Colonic mucosa (tissue), 4 donors: Measurements from ENCODE around the gene PDE1C. TPM values are rescaled to one million over a fixed set of nuclear protein-coding genes. Genes with fewer than 3 reads are reported as not detected.

Source experiments
- DNase-seq: peaks from one replicate; pipeline ENCODE4 v3.0.0-alpha.2; 2020
- H3K27ac ChIP-seq: fragments of 200-600 bp; one replicate; pipeline ENCODE4 v1.8.0; 2021
- H3K27me3 ChIP-seq: fragments of 200-600 bp; one replicate; pipeline ENCODE4 v1.8.0; 2021
- H3K36me3 ChIP-seq: fragments of 200-600 bp; one replicate; pipeline ENCODE4 v1.8.0; 2021
- H3K4me1 ChIP-seq: fragments of 200-600 bp; one replicate; pipeline ENCODE4 v1.8.0; 2021; ENCODE audit warnings: mild to moderate bottlenecking
- H3K4me3 ChIP-seq: fragments of 200-600 bp; one replicate; pipeline ENCODE4 v1.8.0; 2021
- H3K9ac ChIP-seq, 2 donors: one replicate each; pipeline ENCODE4 v1.7.0; 2013; ENCODE audit warnings: control low read depth in 2 of 2, low read depth in 2 of 2, low read length in 2 of 2
- H3K9me3 ChIP-seq: fragments of 200-600 bp; one replicate; pipeline ENCODE4 v1.8.0; 2021
- intact Hi-C: fragments of 100-400 bp; cut with DNase I; formaldehyde crosslinking; loops from one replicate; pipeline ENCODE4 v1.14.1; 2022
- total RNA-seq, 2 donors: library from RNA; stranded (reverse); fragmentation: NEBNext Ultra II Directional in 1 of 2; extraction: Animal tissue kit (Norgen Biotek cat#: 25700) in 1 of 2; gene quantifications; one replicate each; pipeline ENCODE4 v1.2.1, GENCODE V29; 2021
- TF ChIP-seq, protein P1 (sequence below): fragments of 200-600 bp; IDR thresholded peaks from one replicate; pipeline ENCODE4 v1.8.0; 2022; ENCODE audit warnings: antibody characterized with exemption, mild to moderate bottlenecking
- donor health status: healthy.
- donor health status: DM: no; HTN: no; CAD: no.
- donor health status: DM: no; HTN: no; CAD: no.

Gene PDE1C
- total RNA-seq, 2 donors from 2014 or later, result 1.2 to 2.7 TPM

DNA sequence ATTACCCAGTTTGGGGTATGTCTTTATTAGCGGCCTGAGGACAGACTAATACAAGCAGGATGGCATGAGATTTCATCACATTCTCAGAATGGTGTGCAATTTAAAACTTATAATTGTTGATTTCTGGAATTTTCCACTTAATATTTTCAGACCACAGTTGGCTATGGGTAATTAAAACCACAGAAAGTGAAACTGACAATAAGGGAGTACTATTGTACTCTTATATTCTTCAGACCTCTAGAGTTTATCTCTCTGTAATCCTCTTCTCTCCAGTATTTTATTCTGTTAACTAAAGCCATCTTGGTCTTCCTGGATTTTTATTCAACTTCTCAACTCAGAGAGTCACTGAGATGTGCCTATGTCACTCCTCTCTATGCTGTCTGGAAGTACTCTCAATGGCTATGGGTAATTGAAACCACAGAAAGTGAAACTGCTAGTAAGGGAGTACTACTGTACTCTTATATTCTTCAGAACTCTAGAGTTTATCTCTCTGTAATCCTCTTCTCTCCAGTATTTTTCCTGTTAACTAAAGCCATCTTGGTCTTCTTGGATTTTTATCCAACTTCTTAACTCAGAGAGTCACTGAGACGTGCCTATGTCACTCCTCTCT, 264.9 kb downstream of the PDE1C start:
- no peak for DNase-seq
- Histone ChIP-seq H3K9ac (no peak overlapping the region), H3K9me3 (no peaks in the 10 kb centered on the region), H3K27ac (no peak overlapping the region), H3K4me3 (no peak overlapping the region), H3K4me1 (no peaks in the 10 kb centered on the region), H3K27me3 (no peaks in the 10 kb centered on the region), H3K36me3 (no peaks in the 10 kb centered on the region)
- TF ChIP-seq, protein P1, sequence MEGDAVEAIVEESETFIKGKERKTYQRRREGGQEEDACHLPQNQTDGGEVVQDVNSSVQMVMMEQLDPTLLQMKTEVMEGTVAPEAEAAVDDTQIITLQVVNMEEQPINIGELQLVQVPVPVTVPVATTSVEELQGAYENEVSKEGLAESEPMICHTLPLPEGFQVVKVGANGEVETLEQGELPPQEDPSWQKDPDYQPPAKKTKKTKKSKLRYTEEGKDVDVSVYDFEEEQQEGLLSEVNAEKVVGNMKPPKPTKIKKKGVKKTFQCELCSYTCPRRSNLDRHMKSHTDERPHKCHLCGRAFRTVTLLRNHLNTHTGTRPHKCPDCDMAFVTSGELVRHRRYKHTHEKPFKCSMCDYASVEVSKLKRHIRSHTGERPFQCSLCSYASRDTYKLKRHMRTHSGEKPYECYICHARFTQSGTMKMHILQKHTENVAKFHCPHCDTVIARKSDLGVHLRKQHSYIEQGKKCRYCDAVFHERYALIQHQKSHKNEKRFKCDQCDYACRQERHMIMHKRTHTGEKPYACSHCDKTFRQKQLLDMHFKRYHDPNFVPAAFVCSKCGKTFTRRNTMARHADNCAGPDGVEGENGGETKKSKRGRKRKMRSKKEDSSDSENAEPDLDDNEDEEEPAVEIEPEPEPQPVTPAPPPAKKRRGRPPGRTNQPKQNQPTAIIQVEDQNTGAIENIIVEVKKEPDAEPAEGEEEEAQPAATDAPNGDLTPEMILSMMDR, result no peak
- intact Hi-C loops, result no loop called here

DNA sequence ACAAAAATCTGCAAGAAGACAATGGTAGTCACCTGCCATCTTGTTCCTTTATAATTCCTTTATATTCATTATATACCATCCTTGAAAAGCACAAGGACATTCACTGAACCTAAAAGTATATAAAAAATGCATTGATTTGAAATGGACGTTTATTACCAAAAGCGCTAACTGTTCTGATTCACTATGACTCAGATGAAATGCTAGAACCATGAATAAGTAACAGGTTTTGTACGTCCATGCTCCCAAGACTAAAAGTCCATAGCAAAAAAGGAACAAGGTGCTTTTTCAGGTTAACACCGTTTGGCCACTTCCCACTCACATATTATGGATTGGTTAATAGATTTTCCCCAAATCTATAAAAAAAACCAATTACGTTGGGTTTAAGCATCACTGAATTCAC, 273.8 kb downstream of the PDE1C start:
- DNase-seq, result no peak
- intact Hi-C loops, result no loop called here
- Histone ChIP-seq H3K9me3 (no peaks in the 10 kb centered on the region), H3K27ac (no peak overlapping the region), H3K4me3 (no peak overlapping the region), H3K4me1 (no peaks in the 10 kb centered on the region), H3K36me3 (no peaks in the 10 kb centered on the region), H3K9ac (no peak overlapping the region), H3K27me3 (no peaks in the 10 kb centered on the region)
- TF ChIP-seq, protein P1, result no peak

DNA sequence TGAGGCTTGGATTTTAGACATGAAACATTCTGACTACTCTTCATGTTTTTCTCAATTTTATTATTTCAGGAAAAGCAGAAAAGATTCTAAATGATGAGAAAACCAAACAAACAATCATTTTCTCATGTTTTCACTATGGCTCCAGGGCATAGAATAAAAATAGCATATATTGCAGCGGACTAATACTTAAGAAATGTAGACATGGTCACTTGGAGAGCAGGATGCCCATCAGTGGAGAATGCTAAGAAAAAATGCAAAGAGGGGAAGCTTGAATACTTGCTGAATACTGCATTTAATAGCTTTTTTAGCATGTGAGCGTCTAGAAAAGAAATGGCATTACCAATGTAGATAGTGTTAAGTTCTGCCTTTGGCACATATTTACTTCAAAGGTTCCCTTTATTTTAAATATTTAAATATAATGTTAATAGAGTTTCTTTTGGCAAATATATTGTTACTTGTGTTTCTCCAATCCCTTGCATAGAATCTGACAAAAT, 275.3 kb downstream of the PDE1C start:
- no peaks in the 10 kb centered on the region for H3K36me3 ChIP-seq
- H3K9ac ChIP-seq, result no peak overlapping the region
- H3K9me3 ChIP-seq, result no peaks in the 10 kb centered on the region
- intact Hi-C loops, result no loop called here
- TF ChIP-seq, protein P1, result no peak
- no peaks in the 10 kb centered on the region for H3K27me3 ChIP-seq
- H3K4me3 ChIP-seq, result no peak overlapping the region
- no peak for DNase-seq
- H3K27ac ChIP-seq, result no peak overlapping the region
- no peaks in the 10 kb centered on the region for H3K4me1 ChIP-seq

DNA sequence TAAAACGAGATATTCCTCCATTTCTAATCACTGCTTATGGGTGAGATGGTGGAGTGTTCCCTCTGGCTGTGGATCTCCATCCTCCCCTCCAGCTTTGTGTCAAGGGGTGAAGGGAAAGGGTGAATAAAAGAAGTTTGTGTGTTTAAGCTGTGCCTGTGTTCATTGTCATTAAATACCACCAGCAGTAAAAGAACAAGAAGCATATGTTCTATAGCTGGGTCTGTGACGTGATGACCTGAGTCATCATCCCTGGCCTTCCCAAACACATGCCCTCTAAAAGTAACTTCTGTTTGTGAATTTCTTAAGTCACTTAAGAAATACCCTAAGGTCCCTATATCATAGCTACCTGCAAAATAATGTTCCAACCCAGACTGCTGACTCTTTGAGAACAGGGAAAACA, 278.3 kb downstream of the PDE1C start:
- DNase-seq, result no peak
- Histone ChIP-seq H3K27ac (no peak overlapping the region), H3K4me3 (no peak overlapping the region), H3K36me3 (no peaks in the 10 kb centered on the region), H3K4me1 (no peaks in the 10 kb centered on the region), H3K9ac (no peak overlapping the region), H3K27me3 (no peaks in the 10 kb centered on the region), H3K9me3 (no peaks in the 10 kb centered on the region)
- intact Hi-C loops, result no loop called here
- TF ChIP-seq, protein P1, result no peak

DNA sequence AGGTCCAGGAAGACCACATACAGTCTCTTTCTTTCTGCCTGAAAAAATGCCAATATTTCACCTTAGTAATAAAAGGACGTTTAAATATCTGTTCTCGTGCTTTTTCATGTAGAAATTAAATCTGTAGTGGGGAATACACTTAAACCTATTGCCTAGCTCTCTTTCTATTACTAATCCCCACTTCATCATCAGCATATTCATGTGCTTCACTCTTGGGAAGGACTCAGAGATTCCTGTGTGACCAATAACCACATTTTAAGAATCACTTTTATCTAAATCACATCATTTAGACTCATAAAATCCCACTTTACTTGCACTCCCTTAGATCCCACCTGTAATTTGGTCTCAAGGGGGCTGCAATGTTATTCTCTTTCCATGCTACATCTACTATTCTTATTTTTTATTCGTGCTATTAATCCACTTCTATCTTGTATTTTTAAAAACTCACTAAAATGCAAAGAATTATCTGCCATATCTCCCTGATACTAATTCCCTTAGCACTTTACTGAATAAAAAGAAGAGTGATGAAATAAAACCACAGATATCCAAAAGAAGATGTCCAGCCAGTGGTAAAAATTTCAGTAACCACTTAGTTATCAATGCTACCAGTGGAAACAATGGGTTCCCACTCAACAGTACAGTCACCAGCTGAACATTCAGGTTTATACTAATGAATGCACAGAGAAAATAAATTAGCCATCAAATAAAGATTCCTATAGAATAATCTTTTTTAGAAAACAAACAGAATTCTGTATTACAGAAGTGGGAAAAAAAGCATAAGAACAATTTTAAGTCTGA, 281.1 kb downstream of the PDE1C start:
- Histone ChIP-seq H3K4me1 (no peaks in the 10 kb centered on the region), H3K27me3 (no peaks in the 10 kb centered on the region), H3K9me3 (no peaks in the 10 kb centered on the region), H3K27ac (no peak overlapping the region), H3K4me3 (no peak overlapping the region), H3K36me3 (no peaks in the 10 kb centered on the region), H3K9ac (no peak overlapping the region)
- TF ChIP-seq, protein P1, result no peak
- no peak for DNase-seq
- intact Hi-C loops, result loop anchor here (10.0 kb wide), 1 partner anchor 376 kb away; no protein-coding TSS in a partner anchor
